Suprapubic skin (tissue), 4 donors: ENCODE results near the gene SORCS1. TPM values are rescaled to one million over a fixed set of nuclear protein-coding genes. Genes with fewer than 3 reads are reported as not detected.

Experiments
- DNase-seq, 2 donors: peaks; one replicate each; pipeline ENCODE4 v3.0.0-alpha.2; 2019; ENCODE audit warnings: low spot score in 2 of 2
- H3K27ac ChIP-seq: fragments of 200-600 bp; sonication (generic); one replicate; pipeline ENCODE4 v1.5.1; 2019
- H3K27me3 ChIP-seq: fragments of 200-600 bp; sonication (generic); one replicate; pipeline ENCODE4 v1.5.1; 2019
- H3K36me3 ChIP-seq: fragments of 200-600 bp; sonication (generic); one replicate; pipeline ENCODE4 v1.5.1; 2019
- H3K4me1 ChIP-seq: fragments of 200-600 bp; sonication (generic); one replicate; pipeline ENCODE4 v1.5.1; 2019
- H3K4me3 ChIP-seq: fragments of 200-600 bp; sonication (generic); one replicate; pipeline ENCODE4 v1.5.1; 2019; ENCODE audit warnings: mild to moderate bottlenecking
- H3K9me3 ChIP-seq: fragments of 200-600 bp; sonication (generic); one replicate; pipeline ENCODE4 v1.5.1; 2019
- EP300 ChIP-seq: sonication (generic); formaldehyde crosslinking; IDR thresholded peaks from one replicate; pipeline ENCODE4 v1.6.1; 2017; ENCODE audit warnings: antibody characterized with exemption
- POLR2A ChIP-seq, 2 donors: fragments of 450-650 bp; IDR thresholded peaks; one replicate each; pipeline ENCODE4 v1.6.1; 2017; ENCODE audit warnings: antibody characterized with exemption in 2 of 2, mild to moderate bottlenecking in 2 of 2, moderate library complexity in 2 of 2
- POLR2AphosphoS5 ChIP-seq, 3 donors: sonication (generic); formaldehyde crosslinking; IDR thresholded peaks; one replicate each; pipeline ENCODE4 v1.6.1; 2017; ENCODE audit warnings: antibody characterized with exemption in 3 of 3
- WGBS: methylation state at CpG from one replicate; pipeline ENCODE4 v1.1.5; 2018; 5-methylcytosine and 5-hydroxymethylcytosine counted together
- total RNA-seq, 4 donors: library from RNA; depleted of rRNA; stranded (reverse); fragments of >200 nt; gene quantifications; one replicate each; pipeline ENCODE4 v1.1.0, GENCODE V29; 2016
- TF ChIP-seq, protein P1 (sequence below), 2 donors: fragments of 200-600 bp in 1 of 2; fragments of 450-650 bp in 1 of 2; sonication (generic) in 1 of 2; IDR thresholded peaks; one replicate each; pipeline ENCODE4 v1.5.1; 2016 to 2019; ENCODE audit warnings: antibody characterized with exemption in 2 of 2, mild to moderate bottlenecking in 1 of 2, moderate library complexity in 1 of 2

SORCS1 gene
- total RNA-seq, 4 donors from 2014 or later = 1.3 to 6.0 (median 3.4) TPM

DNA sequence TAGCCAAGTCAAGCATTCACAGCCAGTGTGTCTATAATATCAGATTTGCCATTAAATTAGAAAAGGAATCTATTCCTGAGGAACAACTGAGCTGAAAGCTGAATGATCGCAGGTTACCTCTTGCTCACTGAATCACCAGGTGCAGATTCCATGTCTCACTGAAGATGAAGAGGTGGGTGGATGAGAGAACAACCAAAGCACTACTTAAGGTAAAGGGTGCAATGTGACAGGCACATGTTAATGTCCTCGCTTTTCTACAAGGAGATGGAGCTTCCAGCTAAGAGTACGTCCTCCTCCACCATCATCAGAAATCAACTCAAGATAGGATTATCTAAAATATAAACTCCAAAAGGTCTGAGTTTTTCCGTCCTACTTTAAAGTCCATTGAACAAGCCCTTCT, 4.6 kb downstream of the SORCS1 start:
- Histone ChIP-seq H3K27ac (no peak overlapping the region), H3K27me3 (peaks cover 19% of the 10 kb centered on the region), H3K4me1 (peaks cover 9% of the 10 kb centered on the region), H3K4me3 (no peak overlapping the region), H3K9me3 (no peaks in the 10 kb centered on the region), H3K36me3 (no peaks in the 10 kb centered on the region)
- DNase-seq = no peak
- 81% methylated on average over 4 of the region's 4 CpGs for WGBS
- TF ChIP-seq, protein P1, sequence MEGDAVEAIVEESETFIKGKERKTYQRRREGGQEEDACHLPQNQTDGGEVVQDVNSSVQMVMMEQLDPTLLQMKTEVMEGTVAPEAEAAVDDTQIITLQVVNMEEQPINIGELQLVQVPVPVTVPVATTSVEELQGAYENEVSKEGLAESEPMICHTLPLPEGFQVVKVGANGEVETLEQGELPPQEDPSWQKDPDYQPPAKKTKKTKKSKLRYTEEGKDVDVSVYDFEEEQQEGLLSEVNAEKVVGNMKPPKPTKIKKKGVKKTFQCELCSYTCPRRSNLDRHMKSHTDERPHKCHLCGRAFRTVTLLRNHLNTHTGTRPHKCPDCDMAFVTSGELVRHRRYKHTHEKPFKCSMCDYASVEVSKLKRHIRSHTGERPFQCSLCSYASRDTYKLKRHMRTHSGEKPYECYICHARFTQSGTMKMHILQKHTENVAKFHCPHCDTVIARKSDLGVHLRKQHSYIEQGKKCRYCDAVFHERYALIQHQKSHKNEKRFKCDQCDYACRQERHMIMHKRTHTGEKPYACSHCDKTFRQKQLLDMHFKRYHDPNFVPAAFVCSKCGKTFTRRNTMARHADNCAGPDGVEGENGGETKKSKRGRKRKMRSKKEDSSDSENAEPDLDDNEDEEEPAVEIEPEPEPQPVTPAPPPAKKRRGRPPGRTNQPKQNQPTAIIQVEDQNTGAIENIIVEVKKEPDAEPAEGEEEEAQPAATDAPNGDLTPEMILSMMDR (IDR thresholded peaks at IDR 0.05) = no peak
- TF ChIP-seq POLR2A (IDR thresholded peaks at IDR 0.05) (no peak), POLR2AphosphoS5 (IDR thresholded peaks at IDR 0.05) (no peak), EP300 (no peak)

DNA sequence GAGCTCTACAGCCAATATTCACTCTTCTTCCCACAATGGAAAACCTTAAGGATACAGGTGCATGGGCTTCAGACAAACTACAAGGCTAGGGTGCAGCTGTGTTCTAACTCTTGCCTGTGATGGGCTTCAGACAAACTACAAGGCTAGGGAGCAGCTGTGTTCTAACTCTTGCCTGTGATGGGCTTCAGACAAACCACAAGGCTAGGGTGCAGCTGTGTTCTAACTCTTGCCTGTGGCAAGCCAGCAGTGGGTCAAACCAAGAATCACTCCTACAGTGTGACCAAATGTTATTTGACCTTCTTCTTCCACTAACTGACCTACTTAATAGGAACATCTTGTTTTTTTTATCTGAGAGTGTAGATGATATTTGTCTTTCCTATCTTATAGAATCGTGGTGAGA, 7.4 kb downstream of the SORCS1 start:
- WGBS = 76% methylated on average over 1 of the region's 1 CpG
- TF ChIP-seq POLR2A (IDR thresholded peaks at IDR 0.05) (no peak), POLR2AphosphoS5 (IDR thresholded peaks at IDR 0.05) (no peak)
- DNase-seq = no peak
- no peak overlapping the region for H3K27ac ChIP-seq
- no peak overlapping the region for H3K4me3 ChIP-seq
- H3K27me3 ChIP-seq = no peaks in the 10 kb centered on the region
- H3K9me3 ChIP-seq = no peaks in the 10 kb centered on the region
- no peaks in the 10 kb centered on the region for H3K4me1 ChIP-seq
- no peaks in the 10 kb centered on the region for H3K36me3 ChIP-seq

DNA sequence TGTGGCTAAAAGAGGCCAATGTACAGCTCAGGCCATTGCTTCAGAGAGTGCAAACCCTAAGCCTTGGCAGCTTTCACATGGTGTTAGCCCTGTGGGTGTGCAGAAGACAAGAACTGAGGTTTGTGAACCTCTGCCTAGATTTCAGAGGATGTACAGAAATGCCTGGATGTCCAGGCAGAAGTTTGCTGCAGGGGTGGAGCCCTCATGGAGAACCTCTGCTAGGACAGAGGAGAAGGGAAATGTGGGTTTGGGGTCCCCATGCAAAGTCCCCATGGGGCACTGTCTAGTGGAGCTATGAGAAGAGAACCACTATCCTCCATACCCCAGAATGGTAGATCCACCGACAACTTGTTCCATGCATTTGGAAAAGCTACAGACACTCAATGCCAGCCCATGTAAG, 12.4 kb downstream of the SORCS1 start:
- WGBS = 100% methylated on average over 1 of the region's 1 CpG
- Histone ChIP-seq H3K36me3 (no peaks in the 10 kb centered on the region), H3K27me3 (no peaks in the 10 kb centered on the region), H3K9me3 (no peaks in the 10 kb centered on the region), H3K27ac (no peak overlapping the region), H3K4me1 (no peaks in the 10 kb centered on the region), H3K4me3 (no peak overlapping the region)
- DNase-seq = no peak
- TF ChIP-seq POLR2A (IDR thresholded peaks at IDR 0.05) (no peak), EP300 (no peak), POLR2AphosphoS5 (IDR thresholded peaks at IDR 0.05) (no peak)
- TF ChIP-seq, protein P1 (IDR thresholded peaks at IDR 0.05) = no peak

DNA sequence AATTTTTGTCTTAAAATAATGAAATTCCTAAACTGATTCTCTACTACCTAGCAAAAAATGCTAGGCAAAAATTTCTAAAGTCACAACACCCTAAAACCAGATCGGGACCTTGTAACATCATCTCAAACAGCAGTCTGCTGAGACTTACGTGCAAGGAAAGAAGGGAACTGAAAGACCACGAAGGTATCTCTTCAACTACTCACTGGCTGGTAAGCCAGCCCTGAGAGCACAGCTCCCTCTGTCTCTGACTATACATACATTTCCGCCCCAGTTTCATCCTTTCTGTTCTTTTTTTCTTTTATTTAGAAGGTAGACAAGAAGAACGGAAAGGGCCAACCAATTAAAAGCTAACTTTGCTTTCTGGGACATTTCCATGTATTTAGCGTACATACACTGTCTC, 15.6 kb downstream of the SORCS1 start:
- Histone ChIP-seq H3K4me1 (no peaks in the 10 kb centered on the region), H3K9me3 (no peaks in the 10 kb centered on the region), H3K4me3 (no peak overlapping the region), H3K27me3 (no peaks in the 10 kb centered on the region), H3K27ac (no peak overlapping the region), H3K36me3 (no peaks in the 10 kb centered on the region)
- no peak for TF ChIP-seq EP300
- TF ChIP-seq POLR2AphosphoS5 (IDR thresholded peaks at IDR 0.05) = no peak
- no peak for TF ChIP-seq POLR2A (IDR thresholded peaks at IDR 0.05)
- TF ChIP-seq, protein P1 (IDR thresholded peaks at IDR 0.05) = no peak
- DNase-seq = no peak
- WGBS = 88% methylated on average over 6 of the region's 6 CpGs

DNA sequence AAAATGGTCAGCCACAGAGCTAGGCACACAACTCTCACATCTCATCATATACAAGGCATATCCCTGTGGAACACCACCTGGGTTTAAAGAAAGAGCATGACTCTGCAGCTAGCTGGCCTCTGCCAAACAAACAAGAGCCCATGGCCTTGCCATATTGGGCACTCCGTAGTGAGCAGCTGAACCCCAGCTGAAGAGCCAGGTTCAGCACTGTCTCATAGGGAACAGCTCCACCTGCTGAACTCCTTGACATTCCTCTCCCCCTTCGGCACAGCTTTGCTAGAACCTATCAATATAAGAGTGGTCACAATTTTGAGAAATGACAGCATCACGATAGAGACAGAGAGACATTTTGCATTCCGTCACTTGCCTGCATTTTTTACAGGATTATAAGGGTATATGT, 20.0 kb downstream of the SORCS1 start:
- H3K9me3 ChIP-seq = no peaks in the 10 kb centered on the region
- TF ChIP-seq, protein P1 (IDR thresholded peaks at IDR 0.05) = no peak
- TF ChIP-seq POLR2AphosphoS5 (IDR thresholded peaks at IDR 0.05) (no peak), EP300 (no peak), POLR2A (IDR thresholded peaks at IDR 0.05) (no peak)
- no peak for DNase-seq
- WGBS = 45% methylated on average over 4 of the region's 4 CpGs
- no peaks in the 10 kb centered on the region for H3K36me3 ChIP-seq
- H3K4me1 ChIP-seq = no peaks in the 10 kb centered on the region
- H3K4me3 ChIP-seq = no peak overlapping the region
- no peak overlapping the region for H3K27ac ChIP-seq
- H3K27me3 ChIP-seq = no peaks in the 10 kb centered on the region

DNA sequence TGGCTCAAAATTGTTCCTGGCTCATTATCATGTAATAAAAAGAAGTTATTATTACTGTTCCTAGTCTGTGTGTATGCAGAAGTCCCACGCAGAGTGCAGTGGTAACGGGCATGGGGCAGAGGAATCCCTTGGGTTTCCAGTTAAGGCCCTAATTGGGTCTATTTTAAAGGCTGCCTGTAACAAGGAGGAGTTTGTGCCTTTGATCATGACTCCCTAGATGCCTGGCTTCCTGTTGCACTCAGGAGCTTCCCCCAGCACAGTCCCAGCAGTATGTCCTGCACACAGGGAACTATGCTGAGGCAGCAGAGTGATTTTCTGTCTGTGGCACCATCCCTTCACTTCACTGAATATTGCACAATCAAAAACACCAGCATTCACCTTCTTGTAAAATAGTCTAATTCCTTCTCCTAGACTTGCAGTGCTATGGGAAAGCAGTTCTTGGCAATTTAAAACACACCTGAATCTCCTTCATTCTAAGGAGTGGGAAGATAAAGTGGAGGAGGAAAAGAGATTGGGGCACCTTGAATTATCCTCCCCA, 22.9 kb downstream of the SORCS1 start:
- Histone ChIP-seq H3K36me3 (no peaks in the 10 kb centered on the region), H3K4me3 (no peak overlapping the region), H3K27me3 (no peaks in the 10 kb centered on the region), H3K9me3 (no peaks in the 10 kb centered on the region), H3K27ac (no peak overlapping the region), H3K4me1 (no peaks in the 10 kb centered on the region)
- TF ChIP-seq EP300 = no peak
- no peak for TF ChIP-seq POLR2A (IDR thresholded peaks at IDR 0.05)
- TF ChIP-seq POLR2AphosphoS5 (IDR thresholded peaks at IDR 0.05) = no peak
- TF ChIP-seq, protein P1 (IDR thresholded peaks at IDR 0.05) = no peak
- 70% methylated on average over 2 of the region's 2 CpGs for WGBS
- no peak for DNase-seq
